K562 (cell line): Measurements from ENCODE around the gene RNF151. TPM values are rescaled to one million over a fixed set of nuclear protein-coding genes. Genes with fewer than 3 reads are reported as not detected.

Source experiments
- polyA plus RNA-seq, 8 experiments: library from polyadenylated mRNA; depleted of rRNA in 4 of 8; stranded (reverse) in 5 of 8; unstranded in 3 of 8; fragments of >200 nt; fragmentation: Nextera tagmentation in 2 of 8; fragmentation: Illumina TruSeq in 1 of 8; extraction: Ambion mirVana in 2 of 8; extraction: Trizol in 1 of 8; gene quantifications; 2 replicates each; pipeline versions ENCODE4 v1.2.1 to v1.2.3, GENCODE V29; 2011 to 2014; ENCODE audit warnings: inconsistent platforms in 1 of 8, missing spikeins in 1 of 8
- small RNA-seq: library from RNA; depleted of rRNA; stranded (forward); fragments of <200 nt; gene quantifications from one replicate; pipeline ENCODE3, GENCODE V24; 2014
- total RNA-seq, 7 experiments: library from RNA; depleted of rRNA in 6 of 7; stranded (reverse); fragments of >200 nt in 6 of 7; fragmentation: Illumina TruSeq in 2 of 7; extraction: Trizol in 2 of 7; gene quantifications; 2 replicates each; pipeline versions ENCODE4 v1.2.1 to v1.2.3, GENCODE V29; 2011 to 2021; ENCODE audit warnings: low replicate concordance in 1 of 7

RNF151 gene
- total and polyA plus RNA-seq, 9 of the 15 experiments (the other 6 are each of a cell fraction or from before 2014, with no cell fraction given): not detected

Small RNAs within 50 kb of the gene (small RNA-seq; reads per million reads assigned to genes)
- not detected for gene AC005363.2
- not detected for gene RN7SL219P
- gene SNORA10: not detected
- gene SNORA64: not detected

Other genes starting within 250 kb of the RNF151 start
Only the 7 nearest of the 30 such genes appear.
- 0.33 TPM in 1 of 2 replicates, not detected in the other for gene RPL3L, start 12.2 kb upstream of the RNF151 start, total RNA-seq (2014; rRNA removed)
- gene RPL3L, start 12.2 kb upstream of the RNF151 start, total RNA-seq (2014; rRNA removed; fragmentation: Illumina TruSeq; extraction: Trizol): 0.58 and 0.64 TPM in 2 replicates
- gene RPL3L, start 12.2 kb upstream of the RNF151 start, total RNA-seq (2015; rRNA removed; fragmentation: Illumina TruSeq; extraction: Trizol): 0.38 and 0.51 TPM in 2 replicates
- 0.58 and 0.86 TPM in 2 replicates for gene RPL3L, start 12.2 kb upstream of the RNF151 start, total RNA-seq (2021)
- 0.09 and 0.11 TPM in 2 replicates for gene RPL3L, start 12.2 kb upstream of the RNF151 start, polyA plus RNA-seq (2011; rRNA removed)
- 0.10 TPM in 1 of 2 replicates, not detected in the other for gene RPL3L, start 12.2 kb upstream of the RNF151 start, polyA plus RNA-seq (2014; fragmentation: Illumina TruSeq; extraction: Trizol)
- under 1 TPM; 0.04 TPM for gene RPL3L, start 12.2 kb upstream of the RNF151 start, polyA plus RNA-seq (2014; fragmentation: Nextera tagmentation; extraction: Ambion mirVana)
- gene RPL3L, start 12.2 kb upstream of the RNF151 start, polyA plus RNA-seq (2014; rRNA removed): 0.08 TPM in 1 of 2 replicates, not detected in the other
- 527 and 595 TPM in 2 replicates for gene NDUFB10, start 7.3 kb upstream of the RNF151 start, total RNA-seq (2014; rRNA removed)
- 134 and 149 TPM in 2 replicates for gene NDUFB10, start 7.3 kb upstream of the RNF151 start, total RNA-seq (2014; rRNA removed; fragmentation: Illumina TruSeq; extraction: Trizol)
- gene NDUFB10, start 7.3 kb upstream of the RNF151 start, total RNA-seq (2015; rRNA removed; fragmentation: Illumina TruSeq; extraction: Trizol): 228 and 241 TPM in 2 replicates
- 239 and 265 TPM in 2 replicates for gene NDUFB10, start 7.3 kb upstream of the RNF151 start, total RNA-seq (2021)
- 69.3 and 98.6 TPM in 2 replicates for gene NDUFB10, start 7.3 kb upstream of the RNF151 start, polyA plus RNA-seq (2011; rRNA removed)
- 161 and 217 TPM in 2 replicates for gene NDUFB10, start 7.3 kb upstream of the RNF151 start, polyA plus RNA-seq (2014; fragmentation: Illumina TruSeq; extraction: Trizol)
- 100 to 1,000 TPM in 1 of 2 experiments, 10 to 100 TPM in 1; 81.5 to 101 TPM for gene NDUFB10, start 7.3 kb upstream of the RNF151 start, polyA plus RNA-seq (2014; fragmentation: Nextera tagmentation; extraction: Ambion mirVana)
- gene NDUFB10, start 7.3 kb upstream of the RNF151 start, polyA plus RNA-seq (2014; rRNA removed): 294 and 372 TPM in 2 replicates
- 4,179 and 5,605 TPM in 2 replicates for gene RPS2, start 2.0 kb upstream of the RNF151 start, total RNA-seq (2014; rRNA removed)
- gene RPS2, start 2.0 kb upstream of the RNF151 start, total RNA-seq (2014; rRNA removed; fragmentation: Illumina TruSeq; extraction: Trizol): 1,866 and 2,148 TPM in 2 replicates
- 3,793 and 3,917 TPM in 2 replicates for gene RPS2, start 2.0 kb upstream of the RNF151 start, total RNA-seq (2015; rRNA removed; fragmentation: Illumina TruSeq; extraction: Trizol)
- gene RPS2, start 2.0 kb upstream of the RNF151 start, total RNA-seq (2021): 4,794 and 4,832 TPM in 2 replicates
- gene RPS2, start 2.0 kb upstream of the RNF151 start, polyA plus RNA-seq (2011; rRNA removed): 4,170 and 6,521 TPM in 2 replicates
- 3,709 and 6,295 TPM in 2 replicates for gene RPS2, start 2.0 kb upstream of the RNF151 start, polyA plus RNA-seq (2014; fragmentation: Illumina TruSeq; extraction: Trizol)
- gene RPS2, start 2.0 kb upstream of the RNF151 start, polyA plus RNA-seq (2014; fragmentation: Nextera tagmentation; extraction: Ambion mirVana): 1,000 to 10,000 TPM in 1 of 2 experiments, 100 to 1,000 TPM in 1; 834 to 1,305 TPM
- gene RPS2, start 2.0 kb upstream of the RNF151 start, polyA plus RNA-seq (2014; rRNA removed): 4,774 and 5,288 TPM in 2 replicates
- 115 and 117 TPM in 2 replicates for gene TBL3, start 5.2 kb downstream of the RNF151 start, total RNA-seq (2014; rRNA removed)
- 2.6 and 8.0 TPM in 2 replicates for gene TBL3, start 5.2 kb downstream of the RNF151 start, total RNA-seq (2014; rRNA removed; fragmentation: Illumina TruSeq; extraction: Trizol)
- gene TBL3, start 5.2 kb downstream of the RNF151 start, total RNA-seq (2015; rRNA removed; fragmentation: Illumina TruSeq; extraction: Trizol): 24.5 and 28.3 TPM in 2 replicates
- gene TBL3, start 5.2 kb downstream of the RNF151 start, total RNA-seq (2021): 106 and 108 TPM in 2 replicates
- 21.1 and 53.1 TPM in 2 replicates for gene TBL3, start 5.2 kb downstream of the RNF151 start, polyA plus RNA-seq (2011; rRNA removed)
- gene TBL3, start 5.2 kb downstream of the RNF151 start, polyA plus RNA-seq (2014; fragmentation: Illumina TruSeq; extraction: Trizol): 47.3 and 78.3 TPM in 2 replicates
- 1 to 10 TPM in 1 of 2 experiments, under 1 TPM in 1; 0.97 to 7.2 TPM for gene TBL3, start 5.2 kb downstream of the RNF151 start, polyA plus RNA-seq (2014; fragmentation: Nextera tagmentation; extraction: Ambion mirVana)
- gene TBL3, start 5.2 kb downstream of the RNF151 start, polyA plus RNA-seq (2014; rRNA removed): 56.5 and 80.8 TPM in 2 replicates
- not detected in 2 replicates for gene NOXO1, start 14.6 kb downstream of the RNF151 start, total RNA-seq (2014; rRNA removed)
- gene NOXO1, start 14.6 kb downstream of the RNF151 start, total RNA-seq (2014; rRNA removed; fragmentation: Illumina TruSeq; extraction: Trizol): not detected in 2 replicates
- not detected in 2 replicates for gene NOXO1, start 14.6 kb downstream of the RNF151 start, total RNA-seq (2015; rRNA removed; fragmentation: Illumina TruSeq; extraction: Trizol)
- not detected in 2 replicates for gene NOXO1, start 14.6 kb downstream of the RNF151 start, total RNA-seq (2021)
- gene NOXO1, start 14.6 kb downstream of the RNF151 start, polyA plus RNA-seq (2011; rRNA removed): not detected in 2 replicates
- gene NOXO1, start 14.6 kb downstream of the RNF151 start, polyA plus RNA-seq (2014; fragmentation: Illumina TruSeq; extraction: Trizol): not detected in 2 replicates
- not detected for gene NOXO1, start 14.6 kb downstream of the RNF151 start, polyA plus RNA-seq (2014; fragmentation: Nextera tagmentation; extraction: Ambion mirVana)
- not detected in 2 replicates for gene NOXO1, start 14.6 kb downstream of the RNF151 start, polyA plus RNA-seq (2014; rRNA removed)
- 46.2 and 67.8 TPM in 2 replicates for gene GFER, start 17.3 kb downstream of the RNF151 start, total RNA-seq (2014; rRNA removed)
- gene GFER, start 17.3 kb downstream of the RNF151 start, total RNA-seq (2014; rRNA removed; fragmentation: Illumina TruSeq; extraction: Trizol): 10.1 and 15.6 TPM in 2 replicates
- gene GFER, start 17.3 kb downstream of the RNF151 start, total RNA-seq (2015; rRNA removed; fragmentation: Illumina TruSeq; extraction: Trizol): 22.9 and 26.3 TPM in 2 replicates
- 53.7 and 54.7 TPM in 2 replicates for gene GFER, start 17.3 kb downstream of the RNF151 start, total RNA-seq (2021)
- 16.5 and 28.7 TPM in 2 replicates for gene GFER, start 17.3 kb downstream of the RNF151 start, polyA plus RNA-seq (2011; rRNA removed)
- 19.8 and 24.3 TPM in 2 replicates for gene GFER, start 17.3 kb downstream of the RNF151 start, polyA plus RNA-seq (2014; fragmentation: Illumina TruSeq; extraction: Trizol)
- 1 to 10 TPM; 4.3 to 5.1 TPM for gene GFER, start 17.3 kb downstream of the RNF151 start, polyA plus RNA-seq (2014; fragmentation: Nextera tagmentation; extraction: Ambion mirVana)
- 45.4 and 46.8 TPM in 2 replicates for gene GFER, start 17.3 kb downstream of the RNF151 start, polyA plus RNA-seq (2014; rRNA removed)
- gene SYNGR3, start 23.1 kb downstream of the RNF151 start, total RNA-seq (2014; rRNA removed): 69.2 and 110 TPM in 2 replicates
- gene SYNGR3, start 23.1 kb downstream of the RNF151 start, total RNA-seq (2014; rRNA removed; fragmentation: Illumina TruSeq; extraction: Trizol): 17.8 and 20.7 TPM in 2 replicates
- 24.4 and 28.6 TPM in 2 replicates for gene SYNGR3, start 23.1 kb downstream of the RNF151 start, total RNA-seq (2015; rRNA removed; fragmentation: Illumina TruSeq; extraction: Trizol)
- gene SYNGR3, start 23.1 kb downstream of the RNF151 start, total RNA-seq (2021): 61.9 and 68.8 TPM in 2 replicates
- 36.3 and 38.3 TPM in 2 replicates for gene SYNGR3, start 23.1 kb downstream of the RNF151 start, polyA plus RNA-seq (2011; rRNA removed)
- gene SYNGR3, start 23.1 kb downstream of the RNF151 start, polyA plus RNA-seq (2014; fragmentation: Illumina TruSeq; extraction: Trizol): 41.5 and 44.1 TPM in 2 replicates
- gene SYNGR3, start 23.1 kb downstream of the RNF151 start, polyA plus RNA-seq (2014; fragmentation: Nextera tagmentation; extraction: Ambion mirVana): 1 to 10 TPM; 3.7 to 4.4 TPM
- 47.7 and 69.1 TPM in 2 replicates for gene SYNGR3, start 23.1 kb downstream of the RNF151 start, polyA plus RNA-seq (2014; rRNA removed)